Erythroblast (primary cell): ENCODE results near the gene UBAC2.

Source experiments
- DNase-seq, 2 experiments: peaks; one replicate each; lab custom pipeline; 2025; lab: John Stamatoyannopoulos, UW
- GATA1 ChIP-seq: IDR thresholded peaks from 2 replicates; pipeline ENCODE4 v1.6.1; 2011; ENCODE audit warnings: low read depth, mild to moderate bottlenecking, control low read depth, low read length, moderate library complexity
- POLR2A ChIP-seq: IDR thresholded peaks from 2 replicates; pipeline ENCODE4 v1.6.1; 2011; ENCODE audit warnings: mild to moderate bottlenecking, low read length

The UBAC2 gene

GRCh38 chr13:99299256-99299919, 98.7 kb downstream of the UBAC2 start:
- no peak for DNase-seq
- TF ChIP-seq POLR2A = no peak
- no peak for TF ChIP-seq GATA1

- DNase-seq = no peak
Measured at GRCh38 chr13:99299920-99300341, 99.3 kb downstream of the UBAC2 start.

DNA sequence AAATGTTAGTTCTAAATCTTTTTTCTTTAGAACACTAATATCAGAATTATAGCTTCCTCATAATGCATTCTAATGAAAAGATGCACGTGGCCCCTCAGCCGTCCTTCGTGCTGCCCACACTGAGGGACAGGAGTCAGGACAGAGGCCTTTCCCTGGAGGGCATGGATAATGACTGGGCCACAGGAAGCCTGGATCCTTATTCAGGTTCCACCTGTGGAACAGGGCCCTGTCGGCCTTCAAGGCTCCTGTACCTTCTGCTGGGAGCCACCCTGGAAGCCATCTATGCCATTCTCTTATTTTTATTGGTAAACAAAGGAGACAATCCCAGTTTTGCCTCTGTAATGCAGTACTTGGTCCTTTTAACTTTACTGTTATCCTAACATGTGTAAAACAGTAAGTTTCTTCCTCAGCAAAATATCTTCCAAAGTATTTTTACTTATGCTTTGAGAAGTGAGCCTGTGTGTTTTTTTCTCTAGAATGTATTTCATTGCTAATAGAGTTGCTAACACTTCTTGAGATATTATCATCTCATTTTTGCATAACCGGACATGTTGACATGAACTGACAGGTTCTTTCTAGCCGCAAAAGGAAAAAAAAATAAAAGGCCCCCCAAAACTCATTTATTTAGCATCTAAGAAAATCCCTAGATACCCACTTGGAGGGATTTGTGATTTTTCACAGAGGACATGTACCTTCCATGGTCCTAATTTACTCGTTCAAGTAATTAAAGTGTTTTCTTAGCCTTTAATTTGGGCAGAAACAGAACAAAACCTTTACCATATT, 100.6 kb downstream of the UBAC2 start:
- no peak for TF ChIP-seq POLR2A
- TF ChIP-seq GATA1 = no peak

More at GRCh38 chr13:99299920-99300341, 99.3 kb downstream of the UBAC2 start:
- TF ChIP-seq POLR2A (no peak), GATA1 (no peak)

DNA sequence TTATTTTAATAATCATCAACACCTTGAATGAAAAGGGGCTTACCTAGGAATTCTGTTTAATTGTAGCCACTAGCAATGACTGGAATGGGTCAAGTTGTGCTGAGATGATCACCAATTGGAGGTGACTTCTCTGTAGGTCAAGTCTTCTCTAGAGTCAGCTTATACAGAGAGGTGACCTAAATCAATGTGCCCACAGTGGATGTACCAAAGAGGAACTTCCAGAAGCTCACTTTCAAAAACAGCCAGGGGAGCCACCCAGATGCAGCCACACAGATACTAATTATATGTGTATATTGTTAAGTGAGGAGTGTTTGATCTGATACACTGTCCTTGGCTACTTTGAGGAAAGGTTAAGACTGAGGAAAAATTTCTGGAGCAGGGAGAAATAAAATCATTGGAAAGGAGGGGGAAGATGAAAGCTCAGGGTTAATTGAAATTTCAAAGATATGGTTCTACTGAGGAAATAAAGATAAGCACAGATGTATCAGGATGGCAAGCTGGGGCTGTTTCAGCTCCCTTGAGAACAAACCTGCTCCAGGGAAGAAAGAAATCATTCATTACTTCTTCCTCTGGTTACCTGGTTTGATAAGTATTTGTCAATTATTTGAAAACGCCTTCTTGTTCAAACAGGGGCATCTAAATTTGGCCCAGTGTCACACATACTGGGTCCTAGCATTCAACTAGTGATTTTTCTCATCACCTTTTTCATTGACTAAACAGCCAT, 101.4 kb downstream of the UBAC2 start:
- TF ChIP-seq GATA1 (no peak), POLR2A (no peak)
- no peak for DNase-seq

More for the DNA sequence above, 100.6 kb downstream of the UBAC2 start:
- no peak for DNase-seq

GRCh38 chr13:99302637-99303505, 102.2 kb downstream of the UBAC2 start:
- TF ChIP-seq GATA1 = no peak
- TF ChIP-seq POLR2A = no peak
- no peak for DNase-seq

GRCh38 chr13:99303863-99304521, 103.3 kb downstream of the UBAC2 start:
- DNase-seq = no peak
- no peak for TF ChIP-seq POLR2A
- TF ChIP-seq GATA1 = no peak

- TF ChIP-seq GATA1 (no peak), POLR2A (no peak)
- DNase-seq = no peak
Measured at GRCh38 chr13:99304541-99304940, 103.9 kb downstream of the UBAC2 start.

DNA sequence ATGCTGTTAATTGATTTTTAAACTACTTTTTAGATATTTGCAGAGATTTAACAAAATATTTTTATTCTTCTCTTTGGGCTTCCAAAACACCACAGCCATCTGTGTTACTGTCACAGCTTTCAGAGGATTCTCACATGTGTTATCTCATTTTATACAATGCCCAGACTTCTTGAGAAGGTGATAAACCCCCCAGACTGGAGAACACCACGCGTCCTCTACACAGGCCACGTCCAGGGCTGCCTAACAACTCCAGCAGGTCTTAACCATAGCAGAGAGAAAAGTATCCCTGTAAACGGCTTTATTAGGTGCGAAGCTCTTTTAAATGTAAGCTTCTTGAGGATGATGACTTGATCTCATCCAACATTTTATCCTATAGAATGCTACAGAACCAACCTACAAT, 104.5 kb downstream of the UBAC2 start:
- peak; percentile 20 to 59 for DNase-seq
- no peak for TF ChIP-seq POLR2A
- no peak for TF ChIP-seq GATA1

DNA sequence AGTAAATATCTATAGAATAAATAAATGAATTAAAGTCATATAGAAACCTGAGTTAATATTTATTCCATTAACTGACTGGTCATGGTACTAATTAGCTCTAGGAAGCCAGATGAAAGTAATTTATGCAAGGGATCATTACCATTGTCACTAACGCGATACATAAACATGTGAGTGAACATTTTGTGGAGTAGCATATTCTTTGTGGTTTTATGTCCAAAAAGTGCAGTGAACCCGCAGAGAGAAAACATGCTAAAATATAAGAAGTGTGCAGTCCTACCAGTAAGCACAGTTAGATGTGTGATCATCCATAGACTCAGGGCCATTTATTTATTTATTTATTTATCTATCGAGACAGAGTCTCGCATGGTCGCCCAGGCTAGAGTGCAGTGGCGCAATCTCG, 104.9 kb downstream of the UBAC2 start:
- DNase-seq = no peak
- TF ChIP-seq POLR2A (no peak), GATA1 (no peak)

GRCh38 chr13:99307247-99307646, 106.6 kb downstream of the UBAC2 start, which contains the start of gene GPR183:
TSS of gene GPR183 (minus strand) at chr13:99307399. CDS start at chr13:99296145, 11,254 bp downstream.
- DNase-seq = peak; percentile 53 to 58

GRCh38 chr13:99307648-99308339, 107.1 kb downstream of the UBAC2 start:
- TF ChIP-seq GATA1 (no peak), POLR2A (peak; percentile 11)

More at GRCh38 chr13:99307247-99307646, 106.6 kb downstream of the UBAC2 start, which contains the start of gene GPR183:
- TF ChIP-seq GATA1 = no peak
- peak; percentile 23 for TF ChIP-seq POLR2A

More at GRCh38 chr13:99307648-99308339, 107.1 kb downstream of the UBAC2 start:
- DNase-seq = peak; percentile 51 to 73
